A673 (cell line): ENCODE results near the gene COG4. TPM values are rescaled to one million over a fixed set of nuclear protein-coding genes. Genes with fewer than 3 reads are reported as not detected.

Source experiments
- BruUV-seq: library from RNA; stranded (reverse); fragments of 400-500 nt; replicated peaks from 2 replicates; lab custom pipeline; 2021; lab: Mats Ljungman, UMichigan
- CTCF ChIA-PET: fragments of 300-600 bp; sonication (Branson Sonifier 250); formaldehyde crosslinking; loops from one replicate; lab custom pipeline; 2022; ENCODE audit warnings: antibody characterized with exemption; lab: Charles Lee
- POLR2A ChIA-PET: fragments of 300-600 bp; sonication (Branson Sonifier 250); formaldehyde crosslinking; loops from one replicate; lab custom pipeline; 2022; ENCODE audit warnings: antibody characterized with exemption; ENCODE audit not compliant: low non-redundant PET; lab: Charles Lee
- DNase-seq: peaks from one replicate; pipeline ENCODE4 v3.0.0-alpha.2; 2015; ENCODE audit warnings: low spot score
- H3K27ac ChIP-seq: fragments of 200-600 bp; sonication (generic); 2 replicates; pipeline ENCODE4 v1.5.1; 2016; ENCODE audit warnings: mixed run types, low read depth, mild to moderate bottlenecking, mixed read lengths, antibody characterized with exemption, low read length; ENCODE audit not compliant: poor library complexity, severe bottlenecking
- H3K27me3 ChIP-seq: fragments of 200-600 bp; sonication (generic); replicated peaks from 2 replicates; pipeline ENCODE4 v1.6.1; 2017; ENCODE audit warnings: mixed run types, low read depth, mild to moderate bottlenecking, mixed read lengths, antibody characterized with exemption, low read length; ENCODE audit not compliant: insufficient read depth, poor library complexity
- H3K36me3 ChIP-seq: fragments of 200-600 bp; sonication (generic); 2 replicates; pipeline ENCODE4 v1.6.1; 2016; ENCODE audit warnings: mixed run types, mild to moderate bottlenecking, mixed read lengths, antibody characterized with exemption, low read length; ENCODE audit not compliant: insufficient read depth, poor library complexity, severe bottlenecking
- H3K4me1 ChIP-seq: fragments of 200-600 bp; sonication (generic); 2 replicates; pipeline ENCODE4 v1.6.1; 2017; ENCODE audit warnings: mixed run types, mild to moderate bottlenecking, mixed read lengths, antibody characterized with exemption, low read length; ENCODE audit not compliant: insufficient read depth, poor library complexity, severe bottlenecking
- H3K4me3 ChIP-seq: fragments of 200-600 bp; sonication (generic); 2 replicates; pipeline ENCODE4 v1.5.1; 2016; ENCODE audit warnings: low read depth, mixed run types, mild to moderate bottlenecking, mixed read lengths, low read length; ENCODE audit not compliant: poor library complexity, severe bottlenecking
- H3K9me3 ChIP-seq: fragments of 200-600 bp; sonication (generic); 2 replicates; pipeline ENCODE4 v1.6.1; 2016; ENCODE audit warnings: mixed run types, low read depth, mild to moderate bottlenecking, mixed read lengths, antibody characterized with exemption, low read length; ENCODE audit not compliant: poor library complexity, severe bottlenecking
- EZH2 ChIP-seq: fragments of 200-600 bp; sonication (generic); IDR thresholded peaks from 2 replicates; pipeline ENCODE4 v1.6.1; 2017; ENCODE audit warnings: borderline replicate concordance, low read depth, mild to moderate bottlenecking, mixed read lengths, antibody characterized with exemption, low read length; ENCODE audit not compliant: poor library complexity, severe bottlenecking
- intact Hi-C: fragments of 100-400 bp; cut with micrococcal nuclease; formaldehyde crosslinking; loops from one replicate; pipeline ENCODE4 v1.10.0; 2022; ENCODE audit not compliant: unreplicated experiment
- total RNA-seq: library from RNA; stranded (reverse); gene quantifications from 2 replicates; pipeline ENCODE4 v1.2.3, GENCODE V29; 2021
- TF ChIP-seq, protein P1 (sequence below): fragments of 300-800, 200-600 bp; sonication (generic); conservative IDR thresholded peaks from 2 replicates; pipeline ENCODE4 v1.5.1; 2017; ENCODE audit warnings: low read depth, mild to moderate bottlenecking, antibody characterized with exemption, low read length, moderate library complexity, mixed read lengths

Gene COG4
- total RNA-seq, 1 experiment from 2014 or later, result 68.6 TPM

GRCh38 chr16:70472786-70473433 is 50.4 kb downstream of the COG4 start:
- peaks cover 1% of the 10 kb centered on the region for H3K36me3 ChIP-seq
- no peaks in the 10 kb centered on the region for H3K4me1 ChIP-seq
- TF ChIP-seq EZH2, result no peak
- TF ChIP-seq, protein P1, sequence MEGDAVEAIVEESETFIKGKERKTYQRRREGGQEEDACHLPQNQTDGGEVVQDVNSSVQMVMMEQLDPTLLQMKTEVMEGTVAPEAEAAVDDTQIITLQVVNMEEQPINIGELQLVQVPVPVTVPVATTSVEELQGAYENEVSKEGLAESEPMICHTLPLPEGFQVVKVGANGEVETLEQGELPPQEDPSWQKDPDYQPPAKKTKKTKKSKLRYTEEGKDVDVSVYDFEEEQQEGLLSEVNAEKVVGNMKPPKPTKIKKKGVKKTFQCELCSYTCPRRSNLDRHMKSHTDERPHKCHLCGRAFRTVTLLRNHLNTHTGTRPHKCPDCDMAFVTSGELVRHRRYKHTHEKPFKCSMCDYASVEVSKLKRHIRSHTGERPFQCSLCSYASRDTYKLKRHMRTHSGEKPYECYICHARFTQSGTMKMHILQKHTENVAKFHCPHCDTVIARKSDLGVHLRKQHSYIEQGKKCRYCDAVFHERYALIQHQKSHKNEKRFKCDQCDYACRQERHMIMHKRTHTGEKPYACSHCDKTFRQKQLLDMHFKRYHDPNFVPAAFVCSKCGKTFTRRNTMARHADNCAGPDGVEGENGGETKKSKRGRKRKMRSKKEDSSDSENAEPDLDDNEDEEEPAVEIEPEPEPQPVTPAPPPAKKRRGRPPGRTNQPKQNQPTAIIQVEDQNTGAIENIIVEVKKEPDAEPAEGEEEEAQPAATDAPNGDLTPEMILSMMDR, result no peak
- POLR2A ChIA-PET, result no interaction called here
- CTCF ChIA-PET, result no interaction called here
- intact Hi-C loops, result no loop called here
- no peaks in the 10 kb centered on the region for H3K27me3 ChIP-seq
- no peak for DNase-seq
- H3K27ac ChIP-seq, result no peak overlapping the region
- H3K4me3 ChIP-seq, result no peak overlapping the region
- BruUV-seq, result no TSS peak
- H3K9me3 ChIP-seq, result no peaks in the 10 kb centered on the region

- POLR2A ChIA-PET, result no interaction called here
- H3K9me3 ChIP-seq, result no peaks in the 10 kb centered on the region
- DNase-seq, result no peak
- intact Hi-C loops, result no loop called here
- CTCF ChIA-PET, result interaction anchor here (0.6 kb wide), 1 partner anchor 183 kb away, joined by 4 read pairs; no protein-coding TSS in a partner anchor
- TF ChIP-seq, protein P1, result 0 out of 2 replicates have a peak, but pooled peaks have one; percentile 28
- TF ChIP-seq EZH2, result no peak
- H3K36me3 ChIP-seq, result no peaks in the 10 kb centered on the region
- H3K4me3 ChIP-seq, result no peak overlapping the region
- no peak overlapping the region for H3K27ac ChIP-seq
- H3K27me3 ChIP-seq, result no peaks in the 10 kb centered on the region
- BruUV-seq, result no TSS peak
- no peaks in the 10 kb centered on the region for H3K4me1 ChIP-seq
Observed at GRCh38 chr16:70470927-70471341, 52.4 kb downstream of the COG4 start.

DNA sequence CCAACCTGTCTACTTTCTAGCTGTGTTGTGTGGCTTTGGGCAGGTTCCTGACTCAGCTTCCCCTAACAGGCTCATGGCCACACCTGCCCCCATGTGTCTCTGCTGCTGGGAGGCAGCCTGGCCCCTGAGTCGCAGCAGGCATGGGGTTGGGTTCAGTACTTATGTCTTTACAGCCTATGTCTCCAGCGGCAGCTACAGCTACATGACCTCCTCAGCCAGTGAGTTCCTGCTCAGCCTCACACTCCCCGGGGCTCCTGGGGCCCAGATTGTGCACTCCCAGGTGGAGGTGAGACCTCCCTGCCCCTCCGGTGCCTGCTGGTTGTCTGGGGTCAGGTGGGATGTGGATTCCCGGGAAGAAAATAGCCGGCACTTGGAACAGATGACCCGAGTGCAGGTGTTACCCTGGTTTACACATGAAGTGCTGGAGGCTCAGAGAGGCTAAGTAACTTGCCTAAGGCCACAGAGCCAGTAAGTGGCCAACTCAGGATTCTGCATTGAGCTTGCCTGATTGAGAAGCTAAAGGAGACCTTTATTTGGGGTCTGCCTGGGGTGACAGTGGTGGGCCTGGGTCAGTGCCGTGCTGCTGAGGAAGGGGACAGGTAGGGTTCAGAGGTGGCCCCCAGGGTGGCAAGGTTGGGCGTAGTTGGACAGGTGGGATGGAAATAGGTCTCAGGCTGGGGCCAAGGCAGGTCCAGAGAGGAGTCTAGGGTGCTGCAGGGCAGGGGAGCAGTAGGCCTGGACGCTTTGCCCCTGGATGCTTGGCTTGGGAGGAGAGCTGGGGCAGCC is 53.0 kb downstream of the COG4 start:
- intact Hi-C loops, result no loop called here
- POLR2A ChIA-PET, result interaction anchor here (0.7 kb wide), 1 partner anchor 745 kb away, joined by 6 read pairs; no protein-coding TSS in a partner anchor

More for the DNA sequence above, 53.0 kb downstream of the COG4 start:
- CTCF ChIA-PET, result interaction anchor here (0.7 kb wide), 1 partner anchor 145 kb away, joined by 4 read pairs; no protein-coding TSS in a partner anchor
- Histone ChIP-seq H3K36me3 (no peaks in the 10 kb centered on the region), H3K4me3 (no peak overlapping the region), H3K27me3 (no peaks in the 10 kb centered on the region), H3K4me1 (no peaks in the 10 kb centered on the region), H3K9me3 (no peaks in the 10 kb centered on the region), H3K27ac (no peak overlapping the region)
- DNase-seq, result no peak
- BruUV-seq, result no TSS peak
- no peak for TF ChIP-seq EZH2
